WTC11 (cell line): Measurements from ENCODE around the gene COG4. TPM values are rescaled to one million over a fixed set of nuclear protein-coding genes. Genes with fewer than 3 reads are reported as not detected.
A peak's percentile ranks its signal among the peaks of the same experiment; 100 is the strongest.

ENCODE experiments used
- ATAC-seq: fragments of 200-7000 bp; cut with Tn5 transposase; 2 replicates; pipeline ENCODE4 v1.10.0; 2021; ENCODE audit warnings: mild to moderate bottlenecking, moderate library complexity
- CTCF ChIA-PET: fragments of 300-600 bp; sonication (Branson Sonifier 250); formaldehyde crosslinking; loops from one replicate; lab custom pipeline; 2021; ENCODE audit warnings: antibody characterized with exemption; lab: Charles Lee
- POLR2A ChIA-PET: fragments of 350-600 bp; sonication (Branson Sonifier 250); formaldehyde crosslinking; loops from one replicate; lab custom pipeline; 2021; ENCODE audit warnings: antibody characterized with exemption; lab: Charles Lee
- DNase-seq: peaks from one replicate; pipeline ENCODE4 v3.0.0; 2021; ENCODE audit warnings: low spot score
- H3K27ac Mint-ChIP-seq: 2 replicates; pipeline ENCODE4 v1.8.0; 2021; ENCODE audit warnings: mixed read lengths
- H3K27me3 Mint-ChIP-seq: 2 replicates; pipeline ENCODE4 v1.8.0; 2021; ENCODE audit warnings: low read depth, mild to moderate bottlenecking, moderate library complexity, mixed read lengths
- H3K36me3 Mint-ChIP-seq: 2 replicates; pipeline ENCODE4 v1.8.0; 2021; ENCODE audit warnings: mixed read lengths
- H3K4me1 Mint-ChIP-seq: 2 replicates; pipeline ENCODE4 v1.8.0; 2022; ENCODE audit warnings: mixed read lengths
- H3K4me3 Mint-ChIP-seq: 2 replicates; pipeline ENCODE4 v1.8.0; 2021; ENCODE audit warnings: mild to moderate bottlenecking, moderate library complexity, mixed read lengths
- H3K9me3 Mint-ChIP-seq: 2 replicates; pipeline ENCODE4 v1.8.0; 2021; ENCODE audit warnings: mixed read lengths
- CBFB ChIP-seq: sonication (generic); formaldehyde crosslinking; IDR thresholded peaks from 2 replicates; pipeline ENCODE4 v1.8.1; 2022; ENCODE audit warnings: mild to moderate bottlenecking, low read depth, missing genetic modification reagents
- ELF4 ChIP-seq: sonication (generic); formaldehyde crosslinking; IDR thresholded peaks from 2 replicates; pipeline ENCODE4 v1.8.1; 2022; ENCODE audit warnings: low read depth, mild to moderate bottlenecking, moderate library complexity, missing genetic modification reagents
- ESRRA ChIP-seq: sonication (generic); formaldehyde crosslinking; IDR thresholded peaks from 2 replicates; pipeline ENCODE4 v1.8.1; 2022; ENCODE audit warnings: mild to moderate bottlenecking, missing genetic modification reagents, borderline replicate concordance
- MXD4 ChIP-seq: fragments of 250-450 bp; sonication (Bioruptor Pico); IDR thresholded peaks from 2 replicates; pipeline ENCODE4 v1.8.0; 2021; ENCODE audit warnings: mild to moderate bottlenecking, moderate library complexity, borderline replicate concordance
- MYBL2 ChIP-seq: sonication (generic); formaldehyde crosslinking; IDR thresholded peaks from 2 replicates; pipeline ENCODE4 v1.8.1; 2023; ENCODE audit warnings: mild to moderate bottlenecking, moderate library complexity, missing genetic modification reagents
- NFYB ChIP-seq: sonication (generic); formaldehyde crosslinking; conservative IDR thresholded peaks from 2 replicates; pipeline ENCODE4 v1.8.0; 2022; ENCODE audit warnings: low read depth, missing genetic modification reagents
- NR3C1 ChIP-seq: sonication (generic); formaldehyde crosslinking; conservative IDR thresholded peaks from 2 replicates; pipeline ENCODE4 v1.8.1; 2023; ENCODE audit warnings: low read depth, mild to moderate bottlenecking, missing genetic modification reagents
- OVOL2 ChIP-seq: fragments of 250-450 bp; sonication (Bioruptor Pico); IDR thresholded peaks from 2 replicates; pipeline ENCODE4 v1.9.0; 2021; ENCODE audit warnings: mild to moderate bottlenecking, borderline replicate concordance
- RORB ChIP-seq: fragments of 250-450 bp; sonication (Bioruptor Pico); IDR thresholded peaks from 2 replicates; pipeline ENCODE4 v1.9.0; 2021; ENCODE audit warnings: mild to moderate bottlenecking
- SMAD4 ChIP-seq: sonication (generic); formaldehyde crosslinking; IDR thresholded peaks from 2 replicates; pipeline ENCODE4 v1.8.0; 2022; ENCODE audit warnings: mild to moderate bottlenecking, missing genetic modification reagents
- TP53 ChIP-seq: sonication (generic); formaldehyde crosslinking; IDR thresholded peaks from 2 replicates; pipeline ENCODE4 v1.8.1; 2023; ENCODE audit warnings: mild to moderate bottlenecking, missing genetic modification reagents
- ZBTB21 ChIP-seq: sonication (generic); formaldehyde crosslinking; IDR thresholded peaks from 2 replicates; pipeline ENCODE4 v1.8.1; 2023; ENCODE audit warnings: mild to moderate bottlenecking, missing genetic modification reagents, borderline replicate concordance
- ZNF138 ChIP-seq: sonication (generic); formaldehyde crosslinking; conservative IDR thresholded peaks from 2 replicates; pipeline ENCODE4 v1.8.1; 2022; ENCODE audit warnings: mild to moderate bottlenecking, moderate library complexity, missing genetic modification reagents
- ZNF263 ChIP-seq: sonication (generic); formaldehyde crosslinking; IDR thresholded peaks from 2 replicates; pipeline ENCODE4 v1.8.1; 2022; ENCODE audit warnings: low read depth, mild to moderate bottlenecking, moderate library complexity, missing genetic modification reagents
- total RNA-seq: library from RNA; stranded (reverse); gene quantifications from 3 replicates; pipeline ENCODE4 v1.2.3, GENCODE V29; 2021
- TF ChIP-seq, protein P1 (sequence below): sonication (generic); formaldehyde crosslinking; IDR thresholded peaks from 2 replicates; pipeline ENCODE4 v1.8.1; 2023; ENCODE audit warnings: mild to moderate bottlenecking, moderate library complexity, missing genetic modification reagents
- TF ChIP-seq, protein P2 (sequence below): sonication (generic); formaldehyde crosslinking; IDR thresholded peaks from 2 replicates; pipeline ENCODE4 v1.8.1; 2022; ENCODE audit warnings: mild to moderate bottlenecking, missing genetic modification reagents, moderate library complexity, borderline replicate concordance
- TF ChIP-seq, protein P3 (sequence below): fragments of 250-450 bp; sonication (Bioruptor Pico); conservative IDR thresholded peaks from 2 replicates; pipeline ENCODE4 v1.9.0; 2021; ENCODE audit warnings: mild to moderate bottlenecking
- TF ChIP-seq, protein P4 (sequence below): sonication (generic); formaldehyde crosslinking; IDR thresholded peaks from 2 replicates; pipeline ENCODE4 v1.8.0; 2023; ENCODE audit warnings: missing genetic modification reagents, mild to moderate bottlenecking, borderline replicate concordance
- TF ChIP-seq, protein P5 (sequence below): sonication (generic); formaldehyde crosslinking; IDR thresholded peaks from 2 replicates; pipeline ENCODE4 v1.8.1; 2023; ENCODE audit warnings: mild to moderate bottlenecking, missing genetic modification reagents, borderline replicate concordance
- TF ChIP-seq, protein P6 (sequence below): sonication (generic); formaldehyde crosslinking; IDR thresholded peaks from 2 replicates; pipeline ENCODE4 v1.8.0; 2023; ENCODE audit warnings: mild to moderate bottlenecking, missing genetic modification reagents

The COG4 gene
- total RNA-seq, 1 experiment from 2014 or later = 56.6 TPM

DNA sequence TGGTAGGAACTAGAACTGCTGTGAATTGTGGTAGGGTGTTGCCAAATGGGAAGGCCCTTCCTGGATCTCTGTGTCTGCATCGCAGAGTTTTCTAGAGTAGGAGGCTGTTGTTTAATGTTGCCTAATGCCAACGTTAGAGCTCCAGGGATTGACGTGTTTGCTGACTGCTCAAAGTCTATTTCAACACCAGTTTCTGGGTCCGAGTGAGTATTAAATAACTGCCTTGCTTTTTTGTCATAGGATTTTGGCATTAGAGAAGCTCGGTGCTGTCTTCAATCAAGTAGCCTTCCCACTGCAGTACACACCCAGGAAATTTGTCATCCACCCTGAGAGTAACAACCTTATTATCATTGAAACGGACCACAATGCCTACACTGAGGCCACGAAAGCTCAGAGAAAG is 40.3 kb upstream of the COG4 start:
- TF ChIP-seq SMAD4 (CRISPR knock-in tag) = no peak
- TF ChIP-seq MYBL2 = no peak
- TF ChIP-seq ZNF263 (CRISPR knock-in tag) = no peak
- TF ChIP-seq NR3C1 (CRISPR knock-in tag) = no peak
- TF ChIP-seq, protein P1, sequence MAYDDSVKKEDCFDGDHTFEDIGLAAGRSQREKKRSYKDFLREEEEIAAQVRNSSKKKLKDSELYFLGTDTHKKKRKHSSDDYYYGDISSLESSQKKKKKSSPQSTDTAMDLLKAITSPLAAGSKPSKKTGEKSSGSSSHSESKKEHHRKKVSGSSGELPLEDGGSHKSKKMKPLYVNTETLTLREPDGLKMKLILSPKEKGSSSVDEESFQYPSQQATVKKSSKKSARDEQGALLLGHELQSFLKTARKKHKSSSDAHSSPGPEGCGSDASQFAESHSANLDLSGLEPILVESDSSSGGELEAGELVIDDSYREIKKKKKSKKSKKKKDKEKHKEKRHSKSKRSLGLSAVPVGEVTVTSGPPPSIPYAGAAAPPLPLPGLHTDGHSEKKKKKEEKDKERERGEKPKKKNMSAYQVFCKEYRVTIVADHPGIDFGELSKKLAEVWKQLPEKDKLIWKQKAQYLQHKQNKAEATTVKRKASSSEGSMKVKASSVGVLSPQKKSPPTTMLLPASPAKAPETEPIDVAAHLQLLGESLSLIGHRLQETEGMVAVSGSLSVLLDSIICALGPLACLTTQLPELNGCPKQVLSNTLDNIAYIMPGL (CRISPR knock-in tag) = no peak
- TF ChIP-seq OVOL2 (CRISPR knock-in tag) = no peak
- TF ChIP-seq ELF4 (CRISPR knock-in tag) = no peak
- TF ChIP-seq, protein P2, sequence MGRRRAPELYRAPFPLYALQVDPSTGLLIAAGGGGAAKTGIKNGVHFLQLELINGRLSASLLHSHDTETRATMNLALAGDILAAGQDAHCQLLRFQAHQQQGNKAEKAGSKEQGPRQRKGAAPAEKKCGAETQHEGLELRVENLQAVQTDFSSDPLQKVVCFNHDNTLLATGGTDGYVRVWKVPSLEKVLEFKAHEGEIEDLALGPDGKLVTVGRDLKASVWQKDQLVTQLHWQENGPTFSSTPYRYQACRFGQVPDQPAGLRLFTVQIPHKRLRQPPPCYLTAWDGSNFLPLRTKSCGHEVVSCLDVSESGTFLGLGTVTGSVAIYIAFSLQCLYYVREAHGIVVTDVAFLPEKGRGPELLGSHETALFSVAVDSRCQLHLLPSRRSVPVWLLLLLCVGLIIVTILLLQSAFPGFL (CRISPR knock-in tag) = no peak
- no peak for TF ChIP-seq ESRRA (CRISPR knock-in tag)
- TF ChIP-seq, protein P3, sequence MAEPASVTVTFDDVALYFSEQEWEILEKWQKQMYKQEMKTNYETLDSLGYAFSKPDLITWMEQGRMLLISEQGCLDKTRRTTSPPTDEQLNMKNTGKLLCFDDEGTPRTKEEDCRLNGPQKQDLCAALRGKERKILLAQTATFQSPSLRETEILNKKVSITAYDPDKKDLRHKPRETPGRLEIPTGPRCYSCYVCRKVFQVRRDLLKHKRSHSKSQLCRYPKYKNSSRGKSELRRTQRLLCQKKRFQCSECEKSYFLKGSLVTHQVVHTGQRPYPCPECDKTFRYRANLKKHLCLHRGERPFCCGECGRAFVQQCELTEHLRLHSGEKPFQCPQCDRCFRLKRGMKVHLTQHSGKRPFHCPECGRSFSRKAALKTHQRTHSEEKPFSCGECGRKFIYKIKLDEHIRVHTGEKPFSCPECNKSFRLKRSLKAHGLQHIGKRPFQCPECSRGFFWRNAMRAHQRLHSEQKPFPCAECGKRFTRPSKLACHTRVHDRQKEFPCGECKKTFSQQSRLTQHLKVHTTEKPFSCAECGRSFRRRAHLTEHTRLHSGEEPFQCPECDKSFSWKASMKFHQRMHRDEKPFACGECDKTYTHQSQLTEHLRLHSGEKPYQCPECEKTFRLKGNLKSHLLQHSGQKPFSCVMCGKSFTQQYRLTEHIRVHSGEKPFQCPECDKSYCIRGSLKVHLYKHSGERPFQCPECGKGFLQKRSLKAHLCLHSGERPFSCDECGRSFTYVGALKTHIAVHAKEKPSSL = no peak
- no peak for TF ChIP-seq CBFB (CRISPR knock-in tag)
- TF ChIP-seq RORB = no peak
- Mint-ChIP-seq H3K27me3 (no peaks in the 10 kb centered on the region), H3K27ac (peak overlapping the region; percentile 19; the same call in 1 of the 2 replicates), H3K4me3 (no peak overlapping the region), H3K4me1 (no peaks in the 10 kb centered on the region), H3K36me3 (peaks cover 92% of the 10 kb centered on the region), H3K9me3 (no peaks in the 10 kb centered on the region)
- no peak for DNase-seq
- ChIA-PET CTCF (no interaction called here), POLR2A (no interaction called here)
- ATAC-seq = no peak

DNA sequence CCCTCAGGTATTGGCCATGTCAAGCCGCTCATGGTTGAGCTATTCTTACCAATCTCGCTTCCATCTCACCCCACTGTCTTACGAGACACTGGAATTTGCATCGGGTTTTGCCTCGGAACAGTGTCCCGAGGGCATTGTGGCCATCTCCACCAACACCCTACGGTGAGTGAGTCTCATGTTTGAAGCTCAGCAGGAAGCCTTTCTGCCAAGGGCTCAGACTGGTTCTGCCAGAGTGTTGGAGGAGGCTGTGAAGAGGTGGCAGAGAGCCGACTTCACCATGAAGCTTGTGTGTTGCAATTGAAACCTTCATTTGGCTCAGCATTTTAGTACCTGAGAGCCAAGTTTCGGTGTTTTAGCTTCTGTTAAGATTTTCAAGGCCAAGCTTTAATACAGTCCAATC is 38.3 kb upstream of the COG4 start:
- DNase-seq = no peak
- CTCF ChIA-PET = interaction anchor here (0.8 to 2.4 kb wide), 3 partner anchors 23 to 294 kb away, joined by 3 to 10 read pairs (median 5); no protein-coding TSS in a partner anchor
- H3K4me3 Mint-ChIP-seq = no peak overlapping the region
- no peaks in the 10 kb centered on the region for H3K9me3 Mint-ChIP-seq
- H3K4me1 Mint-ChIP-seq = no peaks in the 10 kb centered on the region
- H3K27ac Mint-ChIP-seq = peak overlapping the region; percentile 13; the same call in 1 of the 2 replicates
- H3K36me3 Mint-ChIP-seq = peaks cover 91% of the 10 kb centered on the region
- ATAC-seq = no peak
- POLR2A ChIA-PET = no interaction called here
- no peaks in the 10 kb centered on the region for H3K27me3 Mint-ChIP-seq
- TF ChIP-seq, protein P4, sequence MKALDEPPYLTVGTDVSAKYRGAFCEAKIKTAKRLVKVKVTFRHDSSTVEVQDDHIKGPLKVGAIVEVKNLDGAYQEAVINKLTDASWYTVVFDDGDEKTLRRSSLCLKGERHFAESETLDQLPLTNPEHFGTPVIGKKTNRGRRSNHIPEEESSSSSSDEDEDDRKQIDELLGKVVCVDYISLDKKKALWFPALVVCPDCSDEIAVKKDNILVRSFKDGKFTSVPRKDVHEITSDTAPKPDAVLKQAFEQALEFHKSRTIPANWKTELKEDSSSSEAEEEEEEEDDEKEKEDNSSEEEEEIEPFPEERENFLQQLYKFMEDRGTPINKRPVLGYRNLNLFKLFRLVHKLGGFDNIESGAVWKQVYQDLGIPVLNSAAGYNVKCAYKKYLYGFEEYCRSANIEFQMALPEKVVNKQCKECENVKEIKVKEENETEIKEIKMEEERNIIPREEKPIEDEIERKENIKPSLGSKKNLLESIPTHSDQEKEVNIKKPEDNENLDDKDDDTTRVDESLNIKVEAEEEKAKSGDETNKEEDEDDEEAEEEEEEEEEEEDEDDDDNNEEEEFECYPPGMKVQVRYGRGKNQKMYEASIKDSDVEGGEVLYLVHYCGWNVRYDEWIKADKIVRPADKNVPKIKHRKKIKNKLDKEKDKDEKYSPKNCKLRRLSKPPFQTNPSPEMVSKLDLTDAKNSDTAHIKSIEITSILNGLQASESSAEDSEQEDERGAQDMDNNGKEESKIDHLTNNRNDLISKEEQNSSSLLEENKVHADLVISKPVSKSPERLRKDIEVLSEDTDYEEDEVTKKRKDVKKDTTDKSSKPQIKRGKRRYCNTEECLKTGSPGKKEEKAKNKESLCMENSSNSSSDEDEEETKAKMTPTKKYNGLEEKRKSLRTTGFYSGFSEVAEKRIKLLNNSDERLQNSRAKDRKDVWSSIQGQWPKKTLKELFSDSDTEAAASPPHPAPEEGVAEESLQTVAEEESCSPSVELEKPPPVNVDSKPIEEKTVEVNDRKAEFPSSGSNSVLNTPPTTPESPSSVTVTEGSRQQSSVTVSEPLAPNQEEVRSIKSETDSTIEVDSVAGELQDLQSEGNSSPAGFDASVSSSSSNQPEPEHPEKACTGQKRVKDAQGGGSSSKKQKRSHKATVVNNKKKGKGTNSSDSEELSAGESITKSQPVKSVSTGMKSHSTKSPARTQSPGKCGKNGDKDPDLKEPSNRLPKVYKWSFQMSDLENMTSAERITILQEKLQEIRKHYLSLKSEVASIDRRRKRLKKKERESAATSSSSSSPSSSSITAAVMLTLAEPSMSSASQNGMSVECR (CRISPR knock-in tag) = no peak
- TF ChIP-seq ZNF138 (CRISPR knock-in tag) (no peak), NFYB (CRISPR knock-in tag) (no peak), ZBTB21 (CRISPR knock-in tag) (no peak), TP53 (CRISPR knock-in tag) (no peak), MXD4 (CRISPR knock-in tag) (no peak)
- TF ChIP-seq, protein P5, sequence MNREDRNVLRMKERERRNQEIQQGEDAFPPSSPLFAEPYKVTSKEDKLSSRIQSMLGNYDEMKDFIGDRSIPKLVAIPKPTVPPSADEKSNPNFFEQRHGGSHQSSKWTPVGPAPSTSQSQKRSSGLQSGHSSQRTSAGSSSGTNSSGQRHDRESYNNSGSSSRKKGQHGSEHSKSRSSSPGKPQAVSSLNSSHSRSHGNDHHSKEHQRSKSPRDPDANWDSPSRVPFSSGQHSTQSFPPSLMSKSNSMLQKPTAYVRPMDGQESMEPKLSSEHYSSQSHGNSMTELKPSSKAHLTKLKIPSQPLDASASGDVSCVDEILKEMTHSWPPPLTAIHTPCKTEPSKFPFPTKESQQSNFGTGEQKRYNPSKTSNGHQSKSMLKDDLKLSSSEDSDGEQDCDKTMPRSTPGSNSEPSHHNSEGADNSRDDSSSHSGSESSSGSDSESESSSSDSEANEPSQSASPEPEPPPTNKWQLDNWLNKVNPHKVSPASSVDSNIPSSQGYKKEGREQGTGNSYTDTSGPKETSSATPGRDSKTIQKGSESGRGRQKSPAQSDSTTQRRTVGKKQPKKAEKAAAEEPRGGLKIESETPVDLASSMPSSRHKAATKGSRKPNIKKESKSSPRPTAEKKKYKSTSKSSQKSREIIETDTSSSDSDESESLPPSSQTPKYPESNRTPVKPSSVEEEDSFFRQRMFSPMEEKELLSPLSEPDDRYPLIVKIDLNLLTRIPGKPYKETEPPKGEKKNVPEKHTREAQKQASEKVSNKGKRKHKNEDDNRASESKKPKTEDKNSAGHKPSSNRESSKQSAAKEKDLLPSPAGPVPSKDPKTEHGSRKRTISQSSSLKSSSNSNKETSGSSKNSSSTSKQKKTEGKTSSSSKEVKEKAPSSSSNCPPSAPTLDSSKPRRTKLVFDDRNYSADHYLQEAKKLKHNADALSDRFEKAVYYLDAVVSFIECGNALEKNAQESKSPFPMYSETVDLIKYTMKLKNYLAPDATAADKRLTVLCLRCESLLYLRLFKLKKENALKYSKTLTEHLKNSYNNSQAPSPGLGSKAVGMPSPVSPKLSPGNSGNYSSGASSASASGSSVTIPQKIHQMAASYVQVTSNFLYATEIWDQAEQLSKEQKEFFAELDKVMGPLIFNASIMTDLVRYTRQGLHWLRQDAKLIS (CRISPR knock-in tag) = no peak
- TF ChIP-seq, protein P6, sequence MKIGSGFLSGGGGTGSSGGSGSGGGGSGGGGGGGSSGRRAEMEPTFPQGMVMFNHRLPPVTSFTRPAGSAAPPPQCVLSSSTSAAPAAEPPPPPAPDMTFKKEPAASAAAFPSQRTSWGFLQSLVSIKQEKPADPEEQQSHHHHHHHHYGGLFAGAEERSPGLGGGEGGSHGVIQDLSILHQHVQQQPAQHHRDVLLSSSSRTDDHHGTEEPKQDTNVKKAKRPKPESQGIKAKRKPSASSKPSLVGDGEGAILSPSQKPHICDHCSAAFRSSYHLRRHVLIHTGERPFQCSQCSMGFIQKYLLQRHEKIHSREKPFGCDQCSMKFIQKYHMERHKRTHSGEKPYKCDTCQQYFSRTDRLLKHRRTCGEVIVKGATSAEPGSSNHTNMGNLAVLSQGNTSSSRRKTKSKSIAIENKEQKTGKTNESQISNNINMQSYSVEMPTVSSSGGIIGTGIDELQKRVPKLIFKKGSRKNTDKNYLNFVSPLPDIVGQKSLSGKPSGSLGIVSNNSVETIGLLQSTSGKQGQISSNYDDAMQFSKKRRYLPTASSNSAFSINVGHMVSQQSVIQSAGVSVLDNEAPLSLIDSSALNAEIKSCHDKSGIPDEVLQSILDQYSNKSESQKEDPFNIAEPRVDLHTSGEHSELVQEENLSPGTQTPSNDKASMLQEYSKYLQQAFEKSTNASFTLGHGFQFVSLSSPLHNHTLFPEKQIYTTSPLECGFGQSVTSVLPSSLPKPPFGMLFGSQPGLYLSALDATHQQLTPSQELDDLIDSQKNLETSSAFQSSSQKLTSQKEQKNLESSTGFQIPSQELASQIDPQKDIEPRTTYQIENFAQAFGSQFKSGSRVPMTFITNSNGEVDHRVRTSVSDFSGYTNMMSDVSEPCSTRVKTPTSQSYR (CRISPR knock-in tag) = no peak
